GM12864 (cell line): ENCODE results near the gene SLFN12L.
"Not testable (repeated sequence)": the region's sequence is repeated elsewhere in the genome, so short reads cannot be mapped to it uniquely, and the experiment has no call there.

ENCODE experiments used
- DNase-seq: peaks from one replicate; pipeline ENCODE4 v3.0.0-alpha.2; 2011; ENCODE audit warnings: low read depth
- H3K4me3 ChIP-seq: 2 replicates; pipeline ENCODE4 v1.5.1; 2011; ENCODE audit warnings: mild to moderate bottlenecking, low read depth, low read length, control low read depth
- TF ChIP-seq, protein P1 (sequence below): IDR thresholded peaks from 2 replicates; pipeline ENCODE4 v1.5.1; 2011; ENCODE audit warnings: low read depth, mild to moderate bottlenecking, moderate library complexity, low read length, control low read depth, inconsistent platforms; ENCODE audit errors: missing control alignments

SLFN12L gene

DNA sequence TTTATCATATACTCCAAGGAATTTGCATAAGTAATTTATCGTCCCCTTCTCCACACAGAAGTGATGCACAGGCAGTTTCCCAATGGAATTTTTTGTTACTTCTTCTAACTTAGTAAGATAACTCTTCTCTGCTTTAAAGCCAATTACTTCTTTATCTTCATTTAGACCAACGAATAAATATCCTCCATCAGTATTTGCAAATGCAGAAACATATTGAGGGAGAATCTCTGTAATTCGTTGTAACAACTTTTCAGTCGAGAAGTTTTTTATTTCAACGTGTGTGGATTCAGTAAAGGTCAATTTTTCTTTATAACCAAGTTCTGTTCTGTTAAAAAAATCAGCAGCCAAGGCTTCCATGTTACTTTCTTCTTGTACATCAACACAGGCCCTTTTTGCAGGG lies 58.2 kb downstream of the SLFN12L start:
- TF ChIP-seq, protein P1, sequence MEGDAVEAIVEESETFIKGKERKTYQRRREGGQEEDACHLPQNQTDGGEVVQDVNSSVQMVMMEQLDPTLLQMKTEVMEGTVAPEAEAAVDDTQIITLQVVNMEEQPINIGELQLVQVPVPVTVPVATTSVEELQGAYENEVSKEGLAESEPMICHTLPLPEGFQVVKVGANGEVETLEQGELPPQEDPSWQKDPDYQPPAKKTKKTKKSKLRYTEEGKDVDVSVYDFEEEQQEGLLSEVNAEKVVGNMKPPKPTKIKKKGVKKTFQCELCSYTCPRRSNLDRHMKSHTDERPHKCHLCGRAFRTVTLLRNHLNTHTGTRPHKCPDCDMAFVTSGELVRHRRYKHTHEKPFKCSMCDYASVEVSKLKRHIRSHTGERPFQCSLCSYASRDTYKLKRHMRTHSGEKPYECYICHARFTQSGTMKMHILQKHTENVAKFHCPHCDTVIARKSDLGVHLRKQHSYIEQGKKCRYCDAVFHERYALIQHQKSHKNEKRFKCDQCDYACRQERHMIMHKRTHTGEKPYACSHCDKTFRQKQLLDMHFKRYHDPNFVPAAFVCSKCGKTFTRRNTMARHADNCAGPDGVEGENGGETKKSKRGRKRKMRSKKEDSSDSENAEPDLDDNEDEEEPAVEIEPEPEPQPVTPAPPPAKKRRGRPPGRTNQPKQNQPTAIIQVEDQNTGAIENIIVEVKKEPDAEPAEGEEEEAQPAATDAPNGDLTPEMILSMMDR: no peak
- no peak for DNase-seq
- H3K4me3 ChIP-seq: no peak overlapping the region

DNA sequence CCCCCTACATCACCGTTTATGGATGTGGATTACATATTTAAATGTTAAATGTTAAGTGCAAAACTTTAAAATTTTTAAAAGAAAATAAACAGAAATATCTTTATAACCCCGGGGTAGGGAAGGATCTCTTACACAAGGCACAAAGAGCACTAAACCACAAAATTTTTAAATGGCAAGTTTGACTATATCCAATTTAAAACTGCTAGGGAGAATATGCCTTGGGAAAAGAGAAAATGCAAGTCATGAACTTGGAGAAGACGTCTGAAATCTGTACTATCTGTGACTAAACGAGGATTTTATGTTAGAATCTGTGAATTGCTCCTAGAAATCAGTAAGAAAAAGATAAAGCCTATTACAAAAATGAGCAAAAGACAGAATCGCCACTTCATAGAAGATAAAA lies 60.2 kb downstream of the SLFN12L start:
- no peak for DNase-seq
- TF ChIP-seq, protein P1: no peak
- no peak overlapping the region for H3K4me3 ChIP-seq

DNA sequence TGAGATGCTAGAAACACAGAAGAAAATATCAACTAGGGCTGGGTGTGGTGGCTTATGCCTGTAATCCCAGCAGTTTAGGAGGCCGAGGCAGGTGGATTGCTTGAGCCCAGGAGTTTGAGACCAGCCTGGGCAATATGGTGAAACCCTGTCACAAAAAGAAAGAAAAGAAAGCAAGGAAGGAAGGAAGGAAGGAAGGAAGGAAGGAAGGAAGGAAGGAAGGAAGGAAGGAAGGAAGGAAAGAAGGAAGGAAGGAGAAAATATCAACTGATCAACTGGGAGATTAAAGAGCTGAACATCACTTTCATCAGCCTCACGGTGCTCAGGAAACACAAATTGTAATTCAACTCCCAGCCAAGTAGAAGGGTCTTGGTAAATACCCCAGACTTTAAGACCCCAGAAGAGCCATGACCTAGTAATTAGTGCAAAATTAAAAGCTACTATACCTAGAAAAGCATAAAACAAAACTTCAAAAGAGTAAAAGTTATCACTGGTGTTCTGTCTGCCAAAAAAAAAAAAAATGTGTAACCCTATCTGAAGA lies 61.1 kb downstream of the SLFN12L start:
- no peak overlapping the region for H3K4me3 ChIP-seq
- TF ChIP-seq, protein P1: no peak
- DNase-seq: no peak

DNA sequence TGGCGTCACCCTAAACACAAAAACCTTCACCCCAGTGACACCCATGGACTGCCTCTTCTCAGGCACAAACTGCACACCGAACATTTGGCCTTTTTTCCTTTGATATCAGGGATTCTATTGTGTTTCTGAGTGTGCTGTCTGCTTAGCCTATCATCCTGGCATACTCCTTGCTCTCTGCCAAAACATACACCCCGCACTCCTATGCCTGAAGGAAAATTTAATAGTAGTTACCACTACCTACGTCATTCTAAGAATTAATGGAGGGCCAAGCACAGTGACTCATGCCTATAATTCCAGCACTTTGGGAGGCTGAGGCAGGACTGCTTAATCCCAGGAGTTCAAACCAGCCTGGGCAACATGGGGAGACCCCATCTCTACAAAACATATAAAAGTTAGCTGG lies 69.0 kb downstream of the SLFN12L start:
- TF ChIP-seq, protein P1: no peak
- DNase-seq: no peak
- no peak overlapping the region for H3K4me3 ChIP-seq

DNA sequence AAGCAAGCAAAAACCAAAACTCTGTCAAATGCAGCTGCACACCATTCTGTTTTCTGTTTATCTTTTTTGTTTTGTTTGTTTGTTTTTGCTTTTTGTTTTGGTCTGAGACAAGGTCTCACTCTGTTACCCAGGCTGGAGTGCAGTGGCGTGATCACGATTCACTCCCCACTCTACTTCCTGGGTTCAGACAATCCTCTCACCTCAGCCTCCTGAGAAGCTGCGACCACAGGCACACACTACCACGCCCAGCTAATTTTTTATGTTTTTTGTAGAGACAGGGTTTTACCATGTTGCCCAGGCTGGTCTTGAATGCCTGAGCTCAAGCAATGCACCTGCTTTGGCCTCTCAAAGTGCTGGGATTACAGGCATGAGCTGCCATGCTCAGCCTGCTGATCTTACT lies 69.7 kb downstream of the SLFN12L start:
- no peak overlapping the region for H3K4me3 ChIP-seq
- TF ChIP-seq, protein P1: no peak
- no peak for DNase-seq

DNA sequence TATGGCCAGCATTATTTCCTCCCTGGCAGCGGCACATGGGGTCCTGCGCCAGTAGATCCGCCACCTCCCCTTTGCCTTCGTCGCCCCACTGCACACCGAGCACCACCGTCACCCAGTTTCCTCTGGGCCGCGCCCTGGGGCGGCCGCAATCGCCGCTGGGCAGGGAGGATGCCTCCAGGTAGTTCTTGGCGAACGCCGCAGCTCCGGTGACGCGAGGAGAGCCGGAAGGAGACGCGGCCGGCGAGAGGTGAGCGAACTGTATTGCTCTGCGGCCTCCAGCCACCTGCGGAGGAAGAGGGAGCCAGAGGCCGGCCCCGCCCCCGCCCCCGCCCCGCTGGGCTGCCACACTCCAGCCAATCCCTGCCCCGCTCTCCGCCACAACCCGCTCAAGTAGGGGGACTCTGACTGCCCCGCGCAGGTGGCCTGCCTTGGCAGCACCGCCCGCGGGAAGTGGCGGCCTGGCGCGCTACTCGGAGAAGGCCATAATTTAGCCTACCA lies 77.1 kb downstream of the SLFN12L start:
- peak; percentile 40 for DNase-seq
- H3K4me3 ChIP-seq: peak overlapping the region; percentile 41
- TF ChIP-seq, protein P1: no peak

DNA sequence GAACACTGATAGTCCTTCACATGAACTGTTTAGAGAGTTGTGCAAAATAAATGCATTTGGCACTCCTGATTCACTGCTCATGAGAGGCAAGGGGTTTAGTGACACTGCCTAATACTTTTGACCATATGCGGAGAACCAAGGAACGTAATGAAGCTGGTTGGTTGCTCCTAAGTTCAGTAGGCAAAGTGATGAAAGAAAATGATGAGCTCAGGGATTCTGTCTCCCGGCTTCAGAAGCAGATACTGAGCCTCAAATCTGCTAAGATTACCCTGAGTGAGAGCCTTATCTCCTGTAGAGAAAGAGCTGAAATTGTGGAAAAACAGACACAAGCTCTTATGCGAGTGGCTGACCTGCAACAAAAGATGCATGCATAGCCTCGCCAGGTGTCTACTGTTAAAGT lies 83.4 kb downstream of the SLFN12L start:
- not testable (repeated sequence) for DNase-seq

DNA sequence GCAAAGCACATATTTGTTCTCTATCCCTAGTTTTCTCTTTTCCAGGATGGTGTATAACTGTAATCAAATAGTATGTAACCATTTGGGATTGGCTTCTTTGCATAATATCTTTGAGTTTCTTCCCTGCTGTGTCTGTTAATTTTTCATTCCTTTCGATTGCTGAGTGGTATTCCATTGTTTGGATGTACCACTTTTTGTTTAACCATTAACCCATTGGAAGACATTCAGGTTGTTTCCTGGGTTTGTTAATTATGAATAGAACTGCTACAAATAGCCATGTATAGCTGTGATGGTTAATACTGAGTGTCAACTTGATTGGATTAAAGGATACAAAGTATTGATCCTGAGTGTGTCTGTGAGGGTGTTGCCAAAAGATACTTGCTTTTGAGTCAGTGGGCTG lies 84.3 kb downstream of the SLFN12L start:
- TF ChIP-seq, protein P1: no peak
- H3K4me3 ChIP-seq: no peak overlapping the region
- DNase-seq: no peak

More for the DNA sequence above, 83.4 kb downstream of the SLFN12L start:
- H3K4me3 ChIP-seq: not testable (repeated sequence)
